AML-193 (cell line): ENCODE results near the gene ZDHHC12.

Experiments
- DNase-seq, 2 experiments: peaks; one replicate each; lab custom pipeline; 2025; lab: John Stamatoyannopoulos, UW

Gene ZDHHC12

GRCh38 chr9:128723866-128724743, at the start of gene ZDHHC12:
Gene ZDHHC12 (minus strand): TSS chr9:128724127. CDS start chr9:128724093, 34 bp downstream.
- DNase-seq: peak; percentile 97 to 98

GRCh38 chr9:128773049-128773448, 49.1 kb upstream of the ZDHHC12 start:
- no peak for DNase-seq

- DNase-seq: peak; percentile 69 to 74
Observed at GRCh38 chr9:128771745-128772519, 48.0 kb upstream of the ZDHHC12 start, which contains the start of gene ZER1. Gene ZER1 (minus strand): TSS chr9:128771927. CDS start chr9:128755565, 16,362 bp downstream.

- DNase-seq: peak in 1 of 2 experiments; percentile 3
Observed at GRCh38 chr9:128771094-128771721, 47.3 kb upstream of the ZDHHC12 start.

GRCh38 chr9:128770286-128771030, 46.5 kb upstream of the ZDHHC12 start:
- DNase-seq: no peak

GRCh38 chr9:128768606-128769005, 44.7 kb upstream of the ZDHHC12 start:
- DNase-seq: no peak

- DNase-seq: no peak
Observed at GRCh38 chr9:128765499-128765898, 41.6 kb upstream of the ZDHHC12 start.

GRCh38 chr9:128764361-128764760, 40.4 kb upstream of the ZDHHC12 start:
- DNase-seq: no peak

- DNase-seq: no peak
Observed at GRCh38 chr9:128762671-128763449, 38.9 kb upstream of the ZDHHC12 start.

GRCh38 chr9:128757602-128758001, 33.7 kb upstream of the ZDHHC12 start:
- no peak for DNase-seq

- DNase-seq: no peak
Observed at GRCh38 chr9:128753627-128754026, 29.7 kb upstream of the ZDHHC12 start.

GRCh38 chr9:128750926-128751595, 27.1 kb upstream of the ZDHHC12 start:
- DNase-seq: no peak

GRCh38 chr9:128747241-128747640, 23.3 kb upstream of the ZDHHC12 start:
- DNase-seq: no peak

GRCh38 chr9:128743421-128743820, 19.5 kb upstream of the ZDHHC12 start:
- no peak for DNase-seq

- DNase-seq: no peak
Observed at GRCh38 chr9:128742401-128742800, 18.5 kb upstream of the ZDHHC12 start.

- DNase-seq: no peak
Observed at GRCh38 chr9:128735373-128735772, 11.4 kb upstream of the ZDHHC12 start.

- DNase-seq: peak in 1 of 2 experiments; percentile 23
Observed at GRCh38 chr9:128733256-128733655, 9.3 kb upstream of the ZDHHC12 start.

GRCh38 chr9:128732576-128732975, 8.6 kb upstream of the ZDHHC12 start:
- no peak for DNase-seq

- DNase-seq: no peak
Observed at GRCh38 chr9:128731691-128732090, 7.8 kb upstream of the ZDHHC12 start.

- no peak for DNase-seq
Observed at GRCh38 chr9:128731093-128731492, 7.2 kb upstream of the ZDHHC12 start.
